ENCODE results near the gene ARID2. TPM values are rescaled to one million over a fixed set of nuclear protein-coding genes. Genes with fewer than 3 reads are reported as not detected.

Gene ARID2
- total RNA-seq, 2 donors from 2014 or later: 29.6 TPM

DNA sequence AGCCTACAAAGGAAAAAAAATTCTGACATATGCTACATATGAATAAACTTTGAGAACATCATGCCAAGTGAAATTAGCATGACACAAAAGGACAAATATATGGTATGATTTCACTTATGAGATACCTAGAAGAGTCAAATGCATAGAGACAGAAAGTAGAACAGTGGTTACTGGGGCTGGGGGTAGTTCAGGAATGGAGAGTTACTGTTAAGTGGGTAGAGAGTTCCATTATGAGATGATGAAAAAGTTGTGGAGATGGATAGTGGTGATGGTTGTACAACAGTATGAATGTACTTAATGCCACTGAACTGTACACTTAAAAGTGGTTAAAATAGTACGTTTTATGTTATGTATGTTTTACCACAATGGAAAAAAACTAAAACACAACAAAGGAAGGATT lies 168.6 kb downstream of the ARID2 start:
- ATAC-seq (replicated peaks in 1 of 2) (peak; percentile 45 to 67), DNase-seq (no peak)
- H3K27me3 Mint-ChIP-seq (ENCODE audit: low read depth): no peaks in the 10 kb centered on the region
- H3K36me3 Mint-ChIP-seq (ENCODE audit: insufficient read depth in 2 of 2): peaks cover 9 to 39% of the 10 kb centered on the region in 2 donors
- peak overlapping the region; percentile 64 for H3K27ac Mint-ChIP-seq
- no peaks in the 10 kb centered on the region for H3K4me1 Mint-ChIP-seq (ENCODE audit: low read depth)
- peaks cover 0 to 1% of the 10 kb centered on the region in 2 donors for H3K9me3 Mint-ChIP-seq
- no peak overlapping the region for H3K4me3 Mint-ChIP-seq

DNA sequence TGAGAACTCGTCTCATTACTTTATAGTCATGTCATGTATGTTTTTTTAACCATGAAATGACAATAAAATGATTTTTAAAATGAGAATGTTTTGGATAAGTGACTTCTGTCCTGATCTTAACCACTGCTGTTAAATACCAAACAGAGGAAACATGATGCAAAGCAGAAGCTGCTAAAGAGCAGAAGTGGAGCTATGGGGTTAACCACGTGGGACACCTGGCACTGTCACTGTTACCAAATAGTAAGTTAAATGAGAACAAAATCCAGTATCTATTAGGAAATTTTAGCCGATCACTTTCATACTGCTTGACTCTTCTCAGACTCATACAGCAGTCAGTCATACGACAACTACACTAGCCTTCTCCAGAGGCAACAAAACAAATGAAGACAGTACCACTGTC lies 178.4 kb downstream of the ARID2 start:
- H3K9me3 Mint-ChIP-seq: no peaks in the 10 kb centered on the region
- DNase-seq (no peak), ATAC-seq (replicated peaks in 1 of 2) (no peak)
- H3K4me1 Mint-ChIP-seq (ENCODE audit: low read depth): no peaks in the 10 kb centered on the region
- no peak overlapping the region for H3K27ac Mint-ChIP-seq
- H3K27me3 Mint-ChIP-seq (ENCODE audit: low read depth): no peaks in the 10 kb centered on the region
- peaks cover 0 to 13% of the 10 kb centered on the region in 2 donors for H3K36me3 Mint-ChIP-seq (ENCODE audit: insufficient read depth in 2 of 2)
- H3K4me3 Mint-ChIP-seq: no peak overlapping the region

DNA sequence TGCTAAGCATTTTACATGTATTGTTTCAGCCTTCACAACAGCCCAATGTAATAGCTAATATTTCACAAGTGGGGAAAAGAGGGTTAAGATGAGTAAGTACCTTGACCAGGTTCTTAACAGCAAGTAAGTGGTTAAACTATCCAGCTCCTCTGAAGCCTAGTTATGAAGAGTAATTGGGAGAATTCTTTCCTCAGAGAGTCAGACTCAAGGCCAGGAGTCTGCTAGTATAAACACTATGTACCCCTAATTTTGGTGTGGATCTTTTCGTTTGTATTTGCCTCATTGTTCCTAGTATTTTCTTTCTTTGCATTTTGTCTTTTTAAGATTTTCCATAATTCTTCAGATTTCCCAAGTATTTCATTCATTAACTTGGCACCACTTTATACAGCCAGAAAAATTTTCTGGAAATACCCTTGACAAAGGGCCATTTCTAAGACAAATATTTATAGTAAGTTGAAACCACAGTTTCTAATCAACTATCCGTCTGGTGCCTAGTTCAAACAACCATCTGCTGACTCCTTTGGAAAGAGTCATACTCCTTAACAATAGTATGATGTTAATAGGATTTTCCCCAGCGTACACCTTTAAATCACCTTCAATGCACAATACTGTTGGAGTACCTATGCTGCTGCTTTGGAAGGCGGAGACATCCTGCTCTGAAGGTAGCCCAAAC lies 179.7 kb downstream of the ARID2 start:
- no peak overlapping the region for H3K4me3 Mint-ChIP-seq
- peaks cover 0 to 12% of the 10 kb centered on the region in 2 donors for H3K36me3 Mint-ChIP-seq (ENCODE audit: insufficient read depth in 2 of 2)
- no peaks in the 10 kb centered on the region for H3K27me3 Mint-ChIP-seq (ENCODE audit: low read depth)
- peak overlapping the region; percentile 45 for H3K27ac Mint-ChIP-seq
- H3K9me3 Mint-ChIP-seq: no peaks in the 10 kb centered on the region
- H3K4me1 Mint-ChIP-seq (ENCODE audit: low read depth): no peaks in the 10 kb centered on the region
- ATAC-seq (replicated peaks in 1 of 2) (no peak), DNase-seq (no peak)

DNA sequence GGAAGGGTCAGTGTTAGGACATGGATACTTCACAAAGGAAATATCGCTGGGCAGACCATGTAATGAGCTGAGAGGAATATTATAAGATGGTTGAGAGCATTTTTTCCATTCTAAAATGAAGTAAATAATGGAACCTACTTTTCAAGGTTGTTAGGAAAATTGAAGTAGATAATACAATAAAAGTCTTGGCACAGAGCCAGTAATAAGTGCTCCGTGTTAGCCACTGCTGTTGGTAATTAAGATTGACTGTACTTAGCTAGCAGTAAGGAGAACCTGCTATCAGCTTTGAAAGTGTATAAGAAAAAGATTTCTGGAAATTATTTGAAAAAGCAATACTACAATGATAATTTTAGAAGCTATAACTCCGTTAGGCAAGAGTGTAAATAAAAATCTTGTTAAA lies 183.3 kb downstream of the ARID2 start:
- Mint-ChIP-seq H3K27ac (peak overlapping the region; percentile 11), H3K36me3 (ENCODE audit: insufficient read depth in 2 of 2) (peaks cover 0 to 7% of the 10 kb centered on the region in 2 donors), H3K9me3 (no peaks in the 10 kb centered on the region), H3K27me3 (ENCODE audit: low read depth) (no peaks in the 10 kb centered on the region), H3K4me1 (ENCODE audit: low read depth) (no peaks in the 10 kb centered on the region), H3K4me3 (no peak overlapping the region)
- DNase-seq: no peak
- ATAC-seq (replicated peaks in 1 of 2): no peak

DNA sequence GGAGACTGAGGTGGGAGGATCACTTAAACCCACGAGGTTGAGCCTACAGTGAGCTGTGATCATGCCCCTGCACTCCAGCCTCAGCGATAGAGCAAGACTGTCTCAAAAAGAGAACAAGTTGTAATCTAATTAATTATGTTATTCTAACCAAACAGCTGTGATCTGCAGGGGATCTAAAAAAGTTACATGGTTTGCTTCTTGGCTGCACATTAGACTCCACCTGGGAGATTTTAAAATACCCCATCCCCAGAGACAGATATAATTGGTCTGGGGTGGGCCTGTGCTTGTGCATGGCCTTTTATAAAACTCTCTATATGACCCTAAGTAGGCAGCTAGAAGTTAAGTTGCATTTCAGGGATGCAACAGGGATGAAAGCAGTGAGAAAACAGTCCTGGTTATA lies 184.1 kb downstream of the ARID2 start:
- H3K27ac Mint-ChIP-seq: no peak overlapping the region
- H3K4me3 Mint-ChIP-seq: no peak overlapping the region
- peaks cover 1 to 5% of the 10 kb centered on the region in 2 donors for H3K36me3 Mint-ChIP-seq (ENCODE audit: insufficient read depth in 2 of 2)
- DNase-seq: no peak
- peak; percentile 14 to 15 for ATAC-seq (replicated peaks in 1 of 2)
- no peaks in the 10 kb centered on the region for H3K27me3 Mint-ChIP-seq (ENCODE audit: low read depth)
- no peaks in the 10 kb centered on the region for H3K4me1 Mint-ChIP-seq (ENCODE audit: low read depth)
- H3K9me3 Mint-ChIP-seq: no peaks in the 10 kb centered on the region

DNA sequence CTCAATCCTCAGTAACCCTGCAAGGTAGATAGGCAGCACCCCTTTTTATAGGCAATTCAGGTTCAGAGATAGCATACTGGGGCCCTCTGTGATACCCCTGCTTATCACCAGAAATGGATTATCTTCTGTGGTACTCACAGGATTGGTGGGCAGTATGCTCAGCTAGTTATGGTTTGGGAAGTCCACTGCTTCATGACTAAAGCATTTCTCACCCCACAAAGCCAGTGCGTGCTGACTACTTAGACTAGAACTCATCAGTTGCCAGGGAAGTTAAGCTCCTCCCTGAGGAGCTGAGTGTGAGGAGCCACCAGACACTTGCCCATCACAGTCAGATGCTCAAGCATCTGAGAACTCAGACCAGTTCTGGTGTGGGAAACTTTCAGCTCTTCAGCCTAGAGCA lies 184.6 kb downstream of the ARID2 start:
- Mint-ChIP-seq H3K36me3 (ENCODE audit: insufficient read depth in 2 of 2) (peaks cover 1 to 5% of the 10 kb centered on the region in 2 donors), H3K4me3 (no peak overlapping the region), H3K4me1 (ENCODE audit: low read depth) (no peaks in the 10 kb centered on the region), H3K27ac (no peak overlapping the region), H3K9me3 (no peaks in the 10 kb centered on the region), H3K27me3 (ENCODE audit: low read depth) (no peaks in the 10 kb centered on the region)
- peak; percentile 28 to 33 for ATAC-seq (replicated peaks in 1 of 2)
- no peak for DNase-seq

DNA sequence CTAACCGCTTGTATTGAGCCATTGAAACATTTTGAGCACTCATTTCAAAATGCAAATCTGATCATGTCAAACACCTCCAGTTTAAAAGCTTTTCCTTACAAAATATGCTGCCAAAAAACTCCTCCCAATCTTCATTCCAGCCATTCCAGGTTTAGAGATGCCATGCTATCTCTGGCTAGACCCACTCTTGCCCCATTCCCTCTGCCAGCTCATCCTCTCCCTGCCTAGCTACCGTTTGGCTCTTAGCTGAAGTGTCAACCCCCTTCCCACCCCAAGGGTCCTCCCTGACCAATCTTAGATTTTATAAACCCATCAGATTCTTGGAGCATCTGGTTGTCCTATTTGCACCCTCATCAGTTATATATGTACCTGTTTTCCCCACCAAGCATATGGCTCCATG lies 185.9 kb downstream of the ARID2 start:
- H3K9me3 Mint-ChIP-seq: no peaks in the 10 kb centered on the region
- no peak for ATAC-seq (replicated peaks in 1 of 2)
- H3K36me3 Mint-ChIP-seq (ENCODE audit: insufficient read depth in 2 of 2): peaks cover 1 to 3% of the 10 kb centered on the region in 2 donors
- no peak for DNase-seq
- no peaks in the 10 kb centered on the region for H3K4me1 Mint-ChIP-seq (ENCODE audit: low read depth)
- no peak overlapping the region for H3K27ac Mint-ChIP-seq
- no peak overlapping the region for H3K4me3 Mint-ChIP-seq
- no peaks in the 10 kb centered on the region for H3K27me3 Mint-ChIP-seq (ENCODE audit: low read depth)

DNA sequence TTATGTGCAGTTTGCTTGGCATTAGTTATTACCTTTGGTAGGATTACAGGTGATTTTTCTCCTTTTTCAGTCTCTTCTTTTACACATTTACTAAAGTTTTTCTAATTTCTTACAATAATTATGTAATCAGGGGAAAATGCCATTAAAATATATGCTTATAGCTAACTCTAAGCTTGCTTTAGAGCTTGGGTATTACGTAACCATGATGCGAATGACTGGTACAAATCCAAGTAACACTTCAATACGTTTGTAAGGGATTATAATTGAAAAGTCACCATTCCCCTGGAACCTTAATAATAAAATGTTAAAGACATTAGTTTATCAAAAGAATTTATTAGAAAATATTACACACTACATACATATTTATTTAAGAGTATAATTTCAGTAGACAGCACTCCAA lies 189.3 kb downstream of the ARID2 start:
- DNase-seq (no peak), ATAC-seq (replicated peaks in 1 of 2) (no peak)
- no peaks in the 10 kb centered on the region for H3K27me3 Mint-ChIP-seq (ENCODE audit: low read depth)
- H3K4me1 Mint-ChIP-seq (ENCODE audit: low read depth): no peaks in the 10 kb centered on the region
- H3K36me3 Mint-ChIP-seq (ENCODE audit: insufficient read depth in 2 of 2): peaks cover 1 to 16% of the 10 kb centered on the region in 2 donors
- no peaks in the 10 kb centered on the region for H3K9me3 Mint-ChIP-seq
- no peak overlapping the region for H3K4me3 Mint-ChIP-seq
- H3K27ac Mint-ChIP-seq: no peak overlapping the region

DNA sequence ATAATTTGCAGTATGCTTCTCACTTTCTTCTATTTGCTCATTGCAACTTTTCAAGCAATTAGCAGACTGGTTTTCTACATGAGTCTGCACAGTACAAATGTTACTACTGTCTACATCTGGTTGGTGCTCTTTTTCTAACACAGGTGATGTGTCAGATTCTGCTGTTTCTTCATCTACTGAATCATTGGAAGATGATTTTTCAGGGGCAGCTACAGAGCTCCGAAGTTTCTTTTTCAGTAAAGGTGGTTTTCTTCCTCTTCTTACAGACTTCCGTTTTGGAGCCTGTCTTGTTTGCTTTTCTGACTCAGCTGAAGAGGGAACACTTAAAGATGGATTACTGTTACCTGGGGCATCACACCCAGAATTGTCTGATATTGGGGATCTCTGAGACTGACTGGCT lies 198.8 kb downstream of the ARID2 start:
- H3K4me3 Mint-ChIP-seq: no peak overlapping the region
- peak; percentile 73 to 85 for ATAC-seq (replicated peaks in 1 of 2)
- H3K27me3 Mint-ChIP-seq (ENCODE audit: low read depth): no peaks in the 10 kb centered on the region
- peaks cover 9 to 28% of the 10 kb centered on the region in 2 donors for H3K36me3 Mint-ChIP-seq (ENCODE audit: insufficient read depth in 2 of 2)
- H3K9me3 Mint-ChIP-seq: no peaks in the 10 kb centered on the region
- peak overlapping the region; percentile 5 for H3K27ac Mint-ChIP-seq
- DNase-seq: no peak
- H3K4me1 Mint-ChIP-seq (ENCODE audit: low read depth): peaks cover 6% of the 10 kb centered on the region

DNA sequence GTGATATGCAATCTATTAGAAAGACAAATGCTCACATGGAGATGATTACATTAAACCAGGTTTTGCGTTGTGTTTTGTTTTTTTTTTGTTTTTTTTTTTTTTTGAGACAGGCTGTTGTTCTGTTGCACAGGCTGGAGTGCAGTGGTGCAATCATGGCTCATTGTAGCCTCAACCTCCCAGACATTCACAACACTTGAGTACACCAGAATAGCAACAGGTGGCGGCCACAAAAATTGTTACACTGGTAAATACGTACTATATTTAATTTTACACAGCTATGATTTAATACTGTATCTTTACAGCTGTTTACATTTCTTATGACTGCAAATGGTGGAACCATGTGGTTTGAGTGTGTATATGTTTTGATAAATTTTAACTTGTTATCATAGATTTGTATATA lies 200.9 kb downstream of the ARID2 start:
- Mint-ChIP-seq H3K27ac (no peak overlapping the region), H3K36me3 (ENCODE audit: insufficient read depth in 2 of 2) (peaks cover 6 to 23% of the 10 kb centered on the region in 2 donors), H3K4me3 (no peak overlapping the region), H3K9me3 (no peaks in the 10 kb centered on the region), H3K4me1 (ENCODE audit: low read depth) (peaks cover 6% of the 10 kb centered on the region), H3K27me3 (ENCODE audit: low read depth) (no peaks in the 10 kb centered on the region)
- DNase-seq: no peak
- no peak for ATAC-seq (replicated peaks in 1 of 2)

DNA sequence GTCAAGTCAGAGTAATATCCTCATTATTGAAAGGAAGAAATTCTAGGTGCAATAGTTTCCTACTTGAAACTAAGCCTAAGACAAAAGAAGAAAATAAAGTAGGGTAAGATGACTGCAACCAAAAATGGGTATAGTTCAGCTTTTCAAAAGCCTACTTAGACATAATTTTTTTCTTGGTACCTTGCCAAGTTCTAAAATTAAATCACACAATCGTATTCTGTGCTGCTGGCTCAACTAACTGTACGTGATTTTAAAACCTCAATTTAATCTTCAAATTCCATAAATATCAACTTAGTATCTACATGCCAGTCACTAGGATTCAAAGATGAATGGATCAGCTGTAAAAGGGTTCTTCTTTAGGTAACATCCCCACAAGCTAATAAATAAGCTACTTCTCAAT lies 204.0 kb downstream of the ARID2 start:
- ATAC-seq (replicated peaks in 1 of 2) (no peak), DNase-seq (no peak)
- Mint-ChIP-seq H3K9me3 (no peaks in the 10 kb centered on the region), H3K4me1 (ENCODE audit: low read depth) (peaks cover 5% of the 10 kb centered on the region), H3K36me3 (ENCODE audit: insufficient read depth in 2 of 2) (peaks cover 2 to 12% of the 10 kb centered on the region in 2 donors), H3K27ac (no peak overlapping the region), H3K27me3 (ENCODE audit: low read depth) (no peaks in the 10 kb centered on the region), H3K4me3 (no peak overlapping the region)

DNA sequence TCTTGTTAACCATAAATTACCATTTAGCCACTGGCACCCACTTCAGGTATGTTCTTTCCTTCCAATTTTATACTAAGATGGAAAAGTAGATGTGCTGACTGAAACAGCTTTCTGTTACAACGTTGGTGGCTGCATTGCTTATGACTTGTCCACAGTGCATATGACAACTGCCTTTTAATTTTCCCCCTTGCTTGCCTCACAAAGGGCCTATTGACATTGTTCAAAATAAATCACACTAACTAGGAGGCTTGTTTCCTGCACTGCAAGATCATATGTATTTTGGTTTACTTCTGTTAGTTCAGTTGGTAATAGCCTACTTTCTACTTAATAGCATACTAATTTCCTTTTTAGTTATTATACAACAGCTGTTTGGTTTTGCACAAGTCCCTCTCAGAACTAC lies 205.4 kb downstream of the ARID2 start:
- H3K4me1 Mint-ChIP-seq (ENCODE audit: low read depth): peaks cover 5% of the 10 kb centered on the region
- H3K4me3 Mint-ChIP-seq: no peak overlapping the region
- DNase-seq: no peak

DNA sequence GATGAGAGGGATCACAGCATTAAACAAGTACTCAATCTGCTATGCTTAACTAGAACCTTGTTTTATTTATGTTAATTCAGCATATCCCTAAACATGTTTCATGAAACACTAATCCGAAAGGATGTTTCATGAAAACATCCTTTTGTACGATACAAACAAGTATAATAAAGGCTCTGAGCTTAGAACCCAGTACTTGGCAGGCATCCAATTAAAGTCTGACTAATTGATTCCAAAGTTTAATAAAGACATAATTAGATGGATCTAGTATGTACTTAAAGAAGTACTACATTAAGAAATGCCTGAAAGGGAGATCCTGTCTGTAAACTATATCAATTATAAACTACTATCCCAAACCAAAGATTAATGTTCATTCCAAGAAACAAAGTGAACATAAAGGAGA lies 209.1 kb downstream of the ARID2 start:
- no peak overlapping the region for H3K4me3 Mint-ChIP-seq
- DNase-seq (no peak), ATAC-seq (replicated peaks in 1 of 2) (no peak)
- H3K27me3 Mint-ChIP-seq (ENCODE audit: low read depth): no peaks in the 10 kb centered on the region
- H3K4me1 Mint-ChIP-seq (ENCODE audit: low read depth): peaks cover 5% of the 10 kb centered on the region
- H3K27ac Mint-ChIP-seq: no peak overlapping the region
- H3K36me3 Mint-ChIP-seq (ENCODE audit: insufficient read depth in 2 of 2): peaks cover 10 to 21% of the 10 kb centered on the region in 2 donors
- peaks cover 2 to 5% of the 10 kb centered on the region in 2 donors for H3K9me3 Mint-ChIP-seq

More for the DNA sequence above, 205.4 kb downstream of the ARID2 start:
- no peaks in the 10 kb centered on the region for H3K9me3 Mint-ChIP-seq
- peak overlapping the region; percentile 33 for H3K27ac Mint-ChIP-seq
- H3K36me3 Mint-ChIP-seq (ENCODE audit: insufficient read depth in 2 of 2): peaks cover 2 to 12% of the 10 kb centered on the region in 2 donors
- no peak for ATAC-seq (replicated peaks in 1 of 2)
- H3K27me3 Mint-ChIP-seq (ENCODE audit: low read depth): no peaks in the 10 kb centered on the region

DNA sequence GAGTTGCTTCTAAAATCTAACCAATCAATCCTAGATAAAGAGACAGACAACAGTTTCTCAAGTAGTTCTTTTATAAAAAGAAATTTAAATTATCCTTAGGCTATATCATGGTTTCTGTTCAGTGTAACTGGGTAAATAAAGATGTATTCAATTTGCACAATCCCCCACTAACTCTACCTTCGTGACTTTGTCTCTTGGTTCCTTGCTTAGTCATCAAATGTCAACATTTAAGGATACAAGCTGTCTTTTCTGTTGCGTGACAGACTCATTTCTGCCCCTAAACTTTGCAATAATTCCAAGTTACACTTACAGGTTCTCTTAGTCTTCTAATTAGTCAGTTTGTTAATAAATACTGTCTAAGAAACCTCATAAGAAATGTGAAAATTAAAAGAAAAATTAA lies 210.3 kb downstream of the ARID2 start:
- H3K27ac Mint-ChIP-seq: no peak overlapping the region
- DNase-seq (no peak), ATAC-seq (replicated peaks in 1 of 2) (no peak)
- H3K4me1 Mint-ChIP-seq (ENCODE audit: low read depth): peaks cover 5% of the 10 kb centered on the region
- no peaks in the 10 kb centered on the region for H3K27me3 Mint-ChIP-seq (ENCODE audit: low read depth)
- peaks cover 2 to 5% of the 10 kb centered on the region in 2 donors for H3K9me3 Mint-ChIP-seq
- H3K4me3 Mint-ChIP-seq: no peak overlapping the region
- H3K36me3 Mint-ChIP-seq (ENCODE audit: insufficient read depth in 2 of 2): peaks cover 10 to 22% of the 10 kb centered on the region in 2 donors

Data from activated T-cell treated with anti-CD3 and anti-CD28 coated beads, Interleukin-2, amount 50 U/mL, for 72 hours (primary cell).